Left ventricle myocardium inferior (tissue), 1 donor: ENCODE results near the gene HBEGF. TPM values are rescaled to one million over a fixed set of nuclear protein-coding genes. Genes with fewer than 3 reads are reported as not detected.

Experiments used
- DNase-seq: peaks from one replicate; pipeline ENCODE4 v3.0.0-alpha.2; 2020
- H3K27ac ChIP-seq: fragments of 200-600 bp; replicated peaks from 2 replicates; pipeline ENCODE4 v1.8.0; 2021
- H3K27me3 ChIP-seq: fragments of 200-600 bp; 2 replicates; pipeline ENCODE4 v1.8.0; 2021; ENCODE audit warnings: low read depth
- H3K36me3 ChIP-seq: fragments of 200-600 bp; 2 replicates; pipeline ENCODE4 v1.8.0; 2021
- H3K4me1 ChIP-seq: fragments of 200-600 bp; 2 replicates; pipeline ENCODE4 v1.8.0; 2021
- H3K4me3 ChIP-seq: fragments of 200-600 bp; 2 replicates; pipeline ENCODE4 v1.8.0; 2021; ENCODE audit warnings: mild to moderate bottlenecking, moderate library complexity
- H3K9me3 ChIP-seq: fragments of 200-600 bp; replicated peaks from 2 replicates; pipeline ENCODE4 v1.8.0; 2021
- intact Hi-C: fragments of 100-400 bp; cut with micrococcal nuclease; formaldehyde crosslinking; loops from one replicate; pipeline ENCODE4 v1.11.0; 2022
- total RNA-seq: library from RNA; stranded (reverse); fragmentation: NEBNext Ultra II Directional; extraction: Animal tissue kit (Norgen Biotek cat#: 25700); gene quantifications from one replicate; pipeline ENCODE4 v1.2.1, GENCODE V29; 2021
- TF ChIP-seq, protein P1 (sequence below): fragments of 200-600 bp; IDR thresholded peaks from 2 replicates; pipeline ENCODE4 v1.8.0; 2021; ENCODE audit warnings: antibody characterized with exemption, mild to moderate bottlenecking, borderline replicate concordance
- donor health status: DM: no; HTN: yes; CAD: no; lungs with severe emphysema.

Gene HBEGF
- total RNA-seq, 1 donor from 2014 or later: 27.2 TPM

DNA sequence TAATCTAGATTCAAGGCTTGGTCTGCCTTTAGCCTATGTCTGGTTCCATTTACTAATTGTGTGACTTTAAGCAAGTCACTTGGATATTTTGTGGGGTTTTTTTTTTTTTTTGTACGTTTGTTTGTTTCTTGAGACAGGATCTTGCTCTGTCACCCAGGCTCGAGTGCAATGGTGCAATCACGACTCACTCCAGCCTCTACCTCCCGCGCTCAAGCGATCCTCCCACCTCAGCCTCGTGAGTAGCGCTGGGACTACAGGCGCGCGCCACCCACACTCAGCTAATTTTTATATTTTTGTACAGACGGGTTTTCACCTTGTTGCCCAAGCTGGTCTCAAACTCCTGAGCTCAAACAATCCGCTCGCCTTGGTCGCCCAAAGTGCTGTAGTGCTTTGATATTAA lies 42.4 kb downstream of the HBEGF start:
- intact Hi-C loops: no loop called here
- TF ChIP-seq, protein P1, sequence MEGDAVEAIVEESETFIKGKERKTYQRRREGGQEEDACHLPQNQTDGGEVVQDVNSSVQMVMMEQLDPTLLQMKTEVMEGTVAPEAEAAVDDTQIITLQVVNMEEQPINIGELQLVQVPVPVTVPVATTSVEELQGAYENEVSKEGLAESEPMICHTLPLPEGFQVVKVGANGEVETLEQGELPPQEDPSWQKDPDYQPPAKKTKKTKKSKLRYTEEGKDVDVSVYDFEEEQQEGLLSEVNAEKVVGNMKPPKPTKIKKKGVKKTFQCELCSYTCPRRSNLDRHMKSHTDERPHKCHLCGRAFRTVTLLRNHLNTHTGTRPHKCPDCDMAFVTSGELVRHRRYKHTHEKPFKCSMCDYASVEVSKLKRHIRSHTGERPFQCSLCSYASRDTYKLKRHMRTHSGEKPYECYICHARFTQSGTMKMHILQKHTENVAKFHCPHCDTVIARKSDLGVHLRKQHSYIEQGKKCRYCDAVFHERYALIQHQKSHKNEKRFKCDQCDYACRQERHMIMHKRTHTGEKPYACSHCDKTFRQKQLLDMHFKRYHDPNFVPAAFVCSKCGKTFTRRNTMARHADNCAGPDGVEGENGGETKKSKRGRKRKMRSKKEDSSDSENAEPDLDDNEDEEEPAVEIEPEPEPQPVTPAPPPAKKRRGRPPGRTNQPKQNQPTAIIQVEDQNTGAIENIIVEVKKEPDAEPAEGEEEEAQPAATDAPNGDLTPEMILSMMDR: no peak
- H3K27me3 ChIP-seq: no peaks in the 10 kb centered on the region
- no peak for DNase-seq
- H3K36me3 ChIP-seq: peaks cover 14% of the 10 kb centered on the region
- H3K27ac ChIP-seq: no peak overlapping the region
- no peak overlapping the region for H3K4me3 ChIP-seq
- H3K9me3 ChIP-seq: no peaks in the 10 kb centered on the region
- peaks cover 46% of the 10 kb centered on the region for H3K4me1 ChIP-seq

DNA sequence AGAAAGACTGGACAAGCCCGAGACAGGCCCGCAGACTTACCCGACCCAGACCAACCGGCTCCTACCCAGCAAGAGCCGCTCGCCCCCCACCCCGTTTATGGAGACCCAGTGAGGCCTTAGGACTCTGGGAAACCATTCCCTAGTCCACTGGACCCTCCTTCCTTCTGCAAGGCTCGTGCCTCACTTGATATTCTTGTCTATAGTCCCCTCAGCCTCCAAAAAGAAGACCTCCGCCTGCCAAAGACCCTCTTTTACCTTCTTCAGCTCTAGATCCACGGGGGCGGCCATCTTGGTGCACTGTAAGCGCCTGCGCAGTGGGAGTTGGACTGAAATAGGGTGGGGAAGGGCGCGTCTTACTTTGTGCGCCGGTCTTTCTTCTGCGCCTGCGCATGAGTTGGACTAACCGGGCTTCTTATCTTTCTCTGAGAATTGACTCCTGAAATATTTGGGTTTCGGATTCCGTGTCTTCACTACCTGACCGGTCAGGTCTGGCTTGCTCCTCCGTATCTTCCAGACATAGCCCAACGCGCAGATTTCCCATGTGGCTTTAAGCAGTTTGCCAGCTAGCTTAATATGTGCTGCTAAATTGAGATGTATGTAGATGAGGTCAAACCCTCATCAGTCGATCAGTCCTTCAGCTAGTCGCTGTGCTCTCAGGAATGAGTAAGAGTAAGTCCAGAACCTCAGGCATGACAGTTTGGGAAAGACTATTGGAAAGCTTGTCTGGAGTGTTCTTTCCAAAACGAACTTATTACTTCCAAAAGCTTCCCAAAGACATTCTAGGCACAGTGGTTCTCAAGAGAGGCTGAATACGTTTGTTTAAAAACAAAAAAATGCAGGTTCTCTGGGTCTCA lies 43.4 kb downstream of the HBEGF start, which contains the start of gene PFDN1:
PFDN1 (minus strand) TSS at position 316 of the 854 bp plus-strand sequence; CDS start at position 288, 28 bp downstream.
- Histone ChIP-seq H3K9me3 (no peaks in the 10 kb centered on the region), H3K4me1 (peaks cover 55% of the 10 kb centered on the region), H3K4me3 (peak within 1 kb of the TSS; percentile 93), H3K27me3 (no peaks in the 10 kb centered on the region), H3K27ac (peak within 1 kb of the TSS; percentile 87), H3K36me3 (peaks cover 17% of the 10 kb centered on the region)
- intact Hi-C loops: no loop called here
- TF ChIP-seq, protein P1: no peak
- DNase-seq: peak; percentile 94

DNA sequence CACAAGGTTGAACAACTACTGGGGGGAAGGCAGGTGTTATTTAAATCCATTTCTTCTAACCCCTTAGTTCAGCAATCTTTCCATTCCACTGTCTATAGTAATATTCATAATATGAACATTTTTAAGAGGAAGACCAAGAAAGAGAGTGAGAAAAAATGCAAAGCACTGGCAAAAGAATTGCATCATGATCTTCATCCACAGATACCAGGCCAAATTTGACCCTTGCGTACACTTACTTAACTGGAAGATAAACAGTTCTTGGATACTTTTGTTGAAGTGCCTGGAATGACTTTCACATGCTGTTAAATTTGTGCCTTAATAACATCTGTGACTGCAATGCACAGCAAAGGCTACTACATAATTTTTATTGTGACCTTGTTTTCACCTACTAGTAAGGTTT lies 45.3 kb downstream of the HBEGF start:
- no peaks in the 10 kb centered on the region for H3K9me3 ChIP-seq
- TF ChIP-seq, protein P1: no peak
- intact Hi-C loops: no loop called here
- H3K4me3 ChIP-seq: peak overlapping the region; percentile 10
- no peaks in the 10 kb centered on the region for H3K27me3 ChIP-seq
- H3K4me1 ChIP-seq: peaks cover 74% of the 10 kb centered on the region
- DNase-seq: no peak
- H3K36me3 ChIP-seq: peaks cover 17% of the 10 kb centered on the region
- H3K27ac ChIP-seq: peak overlapping the region; percentile 87

DNA sequence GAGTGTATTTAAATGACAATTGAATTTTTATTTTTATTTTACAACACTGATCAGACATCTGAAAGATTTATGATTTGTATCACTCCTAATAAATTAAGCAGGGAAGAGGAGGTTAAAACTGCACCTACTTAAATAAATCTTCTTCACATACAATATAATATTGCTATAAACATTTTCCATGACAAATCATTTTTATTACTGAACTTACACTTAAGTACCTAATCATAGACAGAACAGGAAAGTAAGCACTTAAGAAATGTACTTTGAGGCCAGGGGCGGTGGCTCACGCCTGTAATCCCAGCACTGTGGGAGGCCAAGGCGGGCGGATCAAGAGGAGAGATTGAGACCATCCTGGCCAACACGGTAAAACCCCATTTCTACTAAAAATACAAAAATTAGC lies 47.3 kb downstream of the HBEGF start:
- Histone ChIP-seq H3K27me3 (no peaks in the 10 kb centered on the region), H3K9me3 (no peaks in the 10 kb centered on the region), H3K4me1 (peaks cover 95% of the 10 kb centered on the region), H3K4me3 (no peak overlapping the region), H3K36me3 (peaks cover 17% of the 10 kb centered on the region), H3K27ac (peak overlapping the region; percentile 85)
- DNase-seq: no peak
- intact Hi-C loops: no loop called here
- TF ChIP-seq, protein P1: no peak

DNA sequence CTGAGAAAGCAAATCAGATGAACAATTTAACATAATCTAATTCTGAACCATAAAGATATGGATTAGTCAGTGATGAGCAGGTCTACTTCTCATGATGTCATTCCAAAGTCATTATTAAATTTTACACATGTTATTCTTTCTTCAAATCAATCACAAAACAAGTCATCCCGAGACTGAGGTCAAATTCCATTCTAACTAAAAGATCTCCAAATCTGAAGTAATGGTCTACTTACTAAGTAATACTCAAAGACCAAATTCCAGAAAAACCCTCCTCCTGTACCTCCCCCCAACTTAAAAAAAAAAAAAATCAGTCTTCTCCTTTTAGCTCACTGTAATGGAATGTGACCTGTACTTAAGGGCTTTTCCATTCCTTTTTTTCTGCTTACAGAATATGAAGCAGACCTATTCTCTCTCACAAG lies 48.2 kb downstream of the HBEGF start:
- Histone ChIP-seq H3K4me1 (peaks cover 98% of the 10 kb centered on the region), H3K9me3 (no peaks in the 10 kb centered on the region), H3K27me3 (no peaks in the 10 kb centered on the region), H3K4me3 (no peak overlapping the region), H3K27ac (peak overlapping the region; percentile 85), H3K36me3 (peaks cover 17% of the 10 kb centered on the region)
- TF ChIP-seq, protein P1: no peak
- intact Hi-C loops: no loop called here
- DNase-seq: no peak
